Common myeloid progenitor, CD34-positive (primary cell): ENCODE measurements around the gene CACNG8.

Experiments
- CTCF ChIA-PET: fragments of 350-600 bp; sonication (Branson Sonifier 250); formaldehyde crosslinking; loops from one replicate; lab custom pipeline; 2021; ENCODE audit warnings: antibody characterized with exemption; lab: Charles Lee
- POLR2A ChIA-PET: fragments of 350-600 bp; sonication (Branson Sonifier 250); formaldehyde crosslinking; loops from one replicate; lab custom pipeline; 2021; ENCODE audit warnings: antibody characterized with exemption; lab: Charles Lee
- DNase-seq, 3 donors: peaks; one replicate each; pipeline versions ENCODE4 v3.0.0 to v3.0.0-alpha.2; 2013
- H3K27ac ChIP-seq, 2 experiments: 1 replicate in 1 of 2; 2 replicates in 1 of 2; pipeline ENCODE4 v1.7.0; 2013; ENCODE audit warnings: inconsistent platforms in 2 of 2, low read length in 2 of 2, mild to moderate bottlenecking in 2 of 2, low read depth in 1 of 2, moderate library complexity in 1 of 2; ENCODE audit not compliant: severe bottlenecking in 2 of 2, insufficient read depth in 1 of 2, poor library complexity in 1 of 2
- H3K27me3 ChIP-seq, 5 experiments: replicated peaks in 2 of 5; 1 replicate in 3 of 5; 2 replicates in 2 of 5; pipeline versions ENCODE4 v1.6.1 to v1.7.0; 2013; ENCODE audit warnings: low read length in 4 of 5, mild to moderate bottlenecking in 2 of 5, moderate library complexity in 2 of 5, inconsistent platforms in 1 of 5; ENCODE audit not compliant: insufficient read depth in 5 of 5, control insufficient read depth in 4 of 5
- H3K36me3 ChIP-seq, 4 experiments: 1 replicate in 2 of 4; 2 replicates in 2 of 4; pipeline versions ENCODE4 v1.6.1 to v1.7.0; 2013; ENCODE audit warnings: low read length in 3 of 4, control low read depth in 1 of 4, mild to moderate bottlenecking in 1 of 4; ENCODE audit not compliant: control insufficient read depth in 4 of 4, insufficient read depth in 4 of 4
- H3K4me1 ChIP-seq, 4 experiments: 1 replicate in 3 of 4; 2 replicates in 1 of 4; pipeline versions ENCODE4 v1.6.1 to v1.7.1; 2013; ENCODE audit warnings: low read length in 3 of 4, mild to moderate bottlenecking in 3 of 4, control low read depth in 1 of 4, inconsistent platforms in 1 of 4, moderate library complexity in 1 of 4; ENCODE audit not compliant: control insufficient read depth in 4 of 4, insufficient read depth in 4 of 4; ENCODE audit errors: control extremely low read depth in 1 of 4
- H3K4me3 ChIP-seq, 7 experiments: 1 replicate in 4 of 7; 2 replicates in 3 of 7; pipeline versions ENCODE4 v1.5.1 to v1.7.0; 2013; ENCODE audit warnings: mild to moderate bottlenecking in 7 of 7, low read length in 6 of 7, moderate library complexity in 6 of 7, inconsistent platforms in 2 of 7, low read depth in 2 of 7, control low read depth in 1 of 7; ENCODE audit not compliant: insufficient read depth in 4 of 7, control insufficient read depth in 1 of 7; ENCODE audit errors: extremely low read depth in 1 of 7
- H3K9me3 ChIP-seq, 5 experiments: 1 replicate in 4 of 5; 2 replicates in 1 of 5; pipeline versions ENCODE4 v1.6.1 to v1.7.1; 2013; ENCODE audit warnings: low read length in 4 of 5, mild to moderate bottlenecking in 2 of 5, inconsistent platforms in 1 of 5, low read depth in 1 of 5, moderate library complexity in 1 of 5; ENCODE audit not compliant: control insufficient read depth in 4 of 5, insufficient read depth in 2 of 5; ENCODE audit errors: control extremely low read depth in 1 of 5
- WGBS: methylation state at CpG from one replicate; pipeline ENCODE4 v1.1.5; 2013; ENCODE audit not compliant: insufficient coverage; 5-methylcytosine and 5-hydroxymethylcytosine counted together

The CACNG8 gene

GRCh38 chr19:54009440-54009839, 46.7 kb downstream of the CACNG8 start:
- Histone ChIP-seq H3K36me3 (no peaks in the 10 kb centered on the region), H3K27ac (no peak overlapping the region), H3K4me3 (no peak overlapping the region), H3K4me1 (no peaks in the 10 kb centered on the region), H3K9me3 (no peaks in the 10 kb centered on the region), H3K27me3 (peaks cover 0 to 37% (median 4%) of the 10 kb centered on the region in 5 experiments)
- DNase-seq: no peak
- ChIA-PET CTCF (interaction anchor here (0.8 to 1.1 kb wide), 2 partner anchors 13 to 71 kb away, joined by 3 to 4 read pairs; no protein-coding TSS in a partner anchor), POLR2A (no interaction called here)
- WGBS: 97% methylated on average over 5 of the region's 8 CpGs

- H3K4me3 ChIP-seq: no peak overlapping the region
- ChIA-PET POLR2A (no interaction called here), CTCF (no interaction called here)
- H3K4me1 ChIP-seq: no peaks in the 10 kb centered on the region
- peaks cover 0 to 43% (median 4%) of the 10 kb centered on the region in 5 experiments for H3K27me3 ChIP-seq
- no peak overlapping the region for H3K27ac ChIP-seq
- no peak for DNase-seq
- H3K36me3 ChIP-seq: no peaks in the 10 kb centered on the region
- no peaks in the 10 kb centered on the region for H3K9me3 ChIP-seq
- WGBS: 90% methylated on average over 3 of the region's 6 CpGs
Measured at GRCh38 chr19:54010474-54010873, 47.7 kb downstream of the CACNG8 start.

- Histone ChIP-seq H3K4me1 (no peaks in the 10 kb centered on the region), H3K36me3 (no peaks in the 10 kb centered on the region), H3K9me3 (no peaks in the 10 kb centered on the region), H3K27me3 (peaks cover 0 to 45% (median 4%) of the 10 kb centered on the region in 5 experiments), H3K4me3 (no peak overlapping the region), H3K27ac (no peak overlapping the region)
- ChIA-PET POLR2A (interaction anchor here (0.6 kb wide), 1 partner anchor 173 kb away, joined by 3 read pairs; no protein-coding TSS in a partner anchor), CTCF (interaction anchor here (0.8 to 1.0 kb wide), 2 partner anchors 19 to 207 kb away, joined by 3 to 4 read pairs; no protein-coding TSS in a partner anchor)
- 59% methylated on average over 26 of the region's 36 CpGs for WGBS
- no peak for DNase-seq
Measured at GRCh38 chr19:54011507-54012211, 48.9 kb downstream of the CACNG8 start.

- no peak overlapping the region for H3K4me3 ChIP-seq
- ChIA-PET CTCF (interaction anchor here (1.3 kb wide), 1 partner anchor 9 kb away, joined by 3 read pairs; no protein-coding TSS in a partner anchor), POLR2A (no interaction called here)
- no peak for DNase-seq
- H3K27ac ChIP-seq: no peak overlapping the region
- peaks cover 0 to 37% (median 2%) of the 10 kb centered on the region in 5 experiments for H3K27me3 ChIP-seq
- peaks cover 0 to 2% (median under 1%) of the 10 kb centered on the region in 4 experiments for H3K4me1 ChIP-seq
- H3K36me3 ChIP-seq: no peaks in the 10 kb centered on the region
- 85% methylated on average over 2 of the region's 8 CpGs for WGBS
- no peaks in the 10 kb centered on the region for H3K9me3 ChIP-seq
Measured at GRCh38 chr19:54013866-54014265, 51.1 kb downstream of the CACNG8 start.

GRCh38 chr19:54014920-54015560, 52.3 kb downstream of the CACNG8 start:
- peaks cover 0 to 35% (median 2%) of the 10 kb centered on the region in 5 experiments for H3K27me3 ChIP-seq
- no peak for DNase-seq
- H3K4me3 ChIP-seq: no peak overlapping the region
- H3K4me1 ChIP-seq: peaks cover 5 to 12% (median 8%) of the 10 kb centered on the region in 4 experiments
- H3K27ac ChIP-seq: no peak overlapping the region
- ChIA-PET CTCF (interaction anchor here (1.1 to 1.3 kb wide), 2 partner anchors 8 to 161 kb away, joined by 3 read pairs; no protein-coding TSS in a partner anchor), POLR2A (no interaction called here)
- H3K36me3 ChIP-seq: no peaks in the 10 kb centered on the region
- no peaks in the 10 kb centered on the region for H3K9me3 ChIP-seq
- WGBS: 69% methylated on average over 15 of the region's 19 CpGs

GRCh38 chr19:54017261-54017660, 54.5 kb downstream of the CACNG8 start:
- no CpG with 5 or more reads among the region's 4 CpGs for WGBS
- POLR2A ChIA-PET: no interaction called here
- H3K27me3 ChIP-seq: peaks cover 0 to 19% (median 0%) of the 10 kb centered on the region in 5 experiments
- H3K27ac ChIP-seq: no peak overlapping the region
- H3K36me3 ChIP-seq: no peaks in the 10 kb centered on the region
- CTCF ChIA-PET: interaction anchor here (1.1 to 1.3 kb wide), 2 partner anchors 10 to 110 kb away, joined by 4 read pairs; no protein-coding TSS in a partner anchor
- H3K4me3 ChIP-seq: no peak overlapping the region
- no peaks in the 10 kb centered on the region for H3K9me3 ChIP-seq
- DNase-seq: no peak
- peaks cover 5 to 20% (median 13%) of the 10 kb centered on the region in 4 experiments for H3K4me1 ChIP-seq
